SK-N-SH (cell line): ENCODE data around the gene PCDHB3. TPM values are rescaled to one million over a fixed set of nuclear protein-coding genes. Genes with fewer than 3 reads are reported as not detected.

ENCODE experiments used
- CTCF ChIA-PET: fragments of 300-600, 350-600 bp; formaldehyde crosslinking; extraction: SDS; loops from one replicate; lab custom pipeline; 2021; lab: Yijun Ruan, JAX
- POLR2A ChIA-PET: fragments of 350-600 bp; sonication (Branson Sonifier 250); formaldehyde crosslinking; extraction: SDS; loops from one replicate; lab custom pipeline; 2020; ENCODE audit warnings: antibody characterized with exemption, inconsistent platforms; lab: Yijun Ruan, JAX
- DNase-seq: peaks from one replicate; pipeline ENCODE4 v3.0.0; 2012
- H2AFZ ChIP-seq: fragments of 200-600 bp; sonication (generic); 2 replicates; pipeline ENCODE4 v1.8.1; 2016; ENCODE audit warnings: antibody characterized with exemption, mild to moderate bottlenecking, low read depth
- H3F3A ChIP-seq: fragments of 200-600 bp; sonication (generic); replicated peaks from 2 replicates; pipeline ENCODE3; 2016; ENCODE audit warnings: antibody characterized with exemption, mild to moderate bottlenecking; ENCODE audit not compliant: insufficient read depth
- H3K27ac ChIP-seq, 2 experiments: fragments of 200-500 bp in 1 of 2; fragments of 200-600 bp in 1 of 2; sonication (Bioruptor generic) in 1 of 2; sonication (generic), shearing (Covaris generic) in 1 of 2; 2 replicates each; pipeline versions ENCODE4 v1.5.1 to v1.6.1; 2014 to 2016; ENCODE audit warnings: low read depth in 2 of 2, inconsistent platforms in 1 of 2, low read length in 1 of 2, mild to moderate bottlenecking in 1 of 2, mixed read lengths in 1 of 2
- H3K27me3 ChIP-seq: fragments of 200-600 bp; sonication (generic), shearing (Covaris generic); 2 replicates; pipeline ENCODE4 v1.6.1; 2016; ENCODE audit warnings: mixed run types; ENCODE audit not compliant: insufficient read depth
- H3K36me3 ChIP-seq, 2 experiments: fragments of 200-500 bp in 1 of 2; fragments of 200-600 bp in 1 of 2; sonication (Bioruptor generic) in 1 of 2; sonication (generic) in 1 of 2; replicated peaks in 1 of 2; 2 replicates each; pipeline versions ENCODE3 to v1.5.1; 2014 to 2016; ENCODE audit warnings: low read length in 1 of 2, mild to moderate bottlenecking in 1 of 2; ENCODE audit not compliant: insufficient read depth in 2 of 2, control insufficient read depth in 1 of 2
- H3K4me1 ChIP-seq, 2 experiments: fragments of 200-500 bp in 1 of 2; fragments of 200-600 bp in 1 of 2; sonication (Bioruptor generic) in 1 of 2; sonication (generic), shearing (Covaris generic) in 1 of 2; 2 replicates each; pipeline versions ENCODE4 v1.5.1 to v1.6.1; 2014 to 2016; ENCODE audit warnings: low read depth in 1 of 2, low read length in 1 of 2, mixed run types in 1 of 2; ENCODE audit not compliant: insufficient read depth in 2 of 2, control insufficient read depth in 1 of 2
- H3K4me2 ChIP-seq: fragments of 200-600 bp; sonication (generic), shearing (Covaris generic); 2 replicates; pipeline ENCODE4 v1.6.1; 2017; ENCODE audit warnings: mixed run types
- H3K4me3 ChIP-seq, 2 experiments: fragments of 200-500 bp in 1 of 2; fragments of 200-600 bp in 1 of 2; sonication (Bioruptor generic) in 1 of 2; sonication (generic), shearing (Covaris generic) in 1 of 2; 2 replicates each; pipeline versions ENCODE4 v1.5.1 to v1.8.1; 2014 to 2016; ENCODE audit warnings: low read depth in 2 of 2, inconsistent platforms in 1 of 2, low read length in 1 of 2, mild to moderate bottlenecking in 1 of 2, mixed read lengths in 1 of 2, moderate library complexity in 1 of 2
- H3K79me2 ChIP-seq: fragments of 200-600 bp; sonication (generic); 2 replicates; pipeline ENCODE4 v1.8.1; 2017; ENCODE audit warnings: mild to moderate bottlenecking; ENCODE audit not compliant: insufficient read depth
- H3K9ac ChIP-seq: fragments of 200-600 bp; sonication (generic); 2 replicates; pipeline ENCODE4 v1.6.1; 2017; ENCODE audit warnings: mixed run types
- H3K9me2 ChIP-seq: fragments of 200-600 bp; sonication (generic); 2 replicates; pipeline ENCODE4 v1.6.1; 2017; ENCODE audit warnings: mixed run types
- H3K9me3 ChIP-seq: fragments of 200-600 bp; sonication (generic); 2 replicates; pipeline ENCODE4 v1.6.1; 2017; ENCODE audit warnings: mixed run types, mild to moderate bottlenecking, moderate library complexity
- H4K20me1 ChIP-seq: fragments of 200-600 bp; sonication (generic); 2 replicates; pipeline ENCODE4 v1.6.1; 2017; ENCODE audit warnings: mild to moderate bottlenecking, mixed run types; ENCODE audit not compliant: insufficient read depth
- CHD2 ChIP-seq: fragments of 150-350 bp; IDR thresholded peaks from 2 replicates; pipeline ENCODE4 v1.6.1; 2018; ENCODE audit warnings: low read length; ENCODE audit not compliant: partially characterized antibody
- CTCF ChIP-seq: fragments of 200-600 bp; sonication (generic); IDR thresholded peaks from 2 replicates; pipeline ENCODE4 v1.6.1; 2017; ENCODE audit warnings: antibody characterized with exemption, mild to moderate bottlenecking, moderate library complexity
- ELF1 ChIP-seq: IDR thresholded peaks from 2 replicates; pipeline ENCODE4 v1.4.0; 2012
- FOSL2 ChIP-seq: IDR thresholded peaks from 2 replicates; pipeline ENCODE4 v1.4.0; 2012; ENCODE audit warnings: low read depth, mild to moderate bottlenecking, moderate library complexity, borderline replicate concordance
- GATA2 ChIP-seq: sonication (generic); formaldehyde crosslinking; IDR thresholded peaks from 2 replicates; pipeline ENCODE4 v1.5.0; 2020; ENCODE audit warnings: mild to moderate bottlenecking, missing genetic modification reagents
- MXI1 ChIP-seq: IDR thresholded peaks from 2 replicates; pipeline ENCODE4 v1.6.1; 2012; ENCODE audit warnings: mild to moderate bottlenecking, low read depth, low read length, improper control_type of control experiment
- RAD21 ChIP-seq: IDR thresholded peaks from 2 replicates; pipeline ENCODE4 v1.6.1; 2012; ENCODE audit warnings: mild to moderate bottlenecking, low read length
- RCOR1 ChIP-seq: fragments of 150-350 bp; IDR thresholded peaks from 2 replicates; pipeline ENCODE4 v1.6.1; 2017; ENCODE audit warnings: antibody characterized with exemption, low read length
- RFX5 ChIP-seq: IDR thresholded peaks from 2 replicates; pipeline ENCODE4 v1.6.1; 2012; ENCODE audit warnings: mild to moderate bottlenecking, improper control_type of control experiment, low read length
- RXRA ChIP-seq: IDR thresholded peaks from 2 replicates; pipeline ENCODE4 v1.4.0; 2012; ENCODE audit warnings: low read depth, mild to moderate bottlenecking, borderline replicate concordance
- SMC3 ChIP-seq: IDR thresholded peaks from 2 replicates; pipeline ENCODE4 v1.6.1; 2012; ENCODE audit warnings: low read depth, low read length, improper control_type of control experiment
- TAF1 ChIP-seq: IDR thresholded peaks from 2 replicates; pipeline ENCODE4 v1.6.1; 2012; ENCODE audit warnings: low read depth, mild to moderate bottlenecking, low read length, moderate library complexity, borderline replicate concordance
- YY1 ChIP-seq: IDR thresholded peaks from 2 replicates; pipeline ENCODE4 v1.4.0; 2012; ENCODE audit warnings: low read depth, mild to moderate bottlenecking
- ZBTB33 ChIP-seq: IDR thresholded peaks from 2 replicates; pipeline ENCODE4 v1.4.0; 2012; ENCODE audit warnings: low read depth, borderline replicate concordance
- WGBS: methylation state at CpG from one replicate; pipeline ENCODE4 v1.1.6; 2017; ENCODE audit warnings: low lambda C conversion rate; 5-methylcytosine and 5-hydroxymethylcytosine counted together
- polyA plus RNA-seq, 3 experiments: library from polyadenylated mRNA; depleted of rRNA; stranded (reverse); fragments of >200 nt; gene quantifications; 2 replicates each; pipeline ENCODE4 v1.2.3, GENCODE V29; 2012

Gene PCDHB3
- 1.7 and 2.2 TPM in 2 replicates for polyA plus RNA-seq (2012; rRNA removed)
- 1.5 and 2.0 TPM in 2 replicates for polyA plus RNA-seq (2012; cell fraction: cytosol; rRNA removed)
- 1.9 and 2.9 TPM in 2 replicates for polyA plus RNA-seq (2012; cell fraction: nucleus; rRNA removed)

GRCh38 chr5:141100243-141100805 lies at the start of gene PCDHB3:
TSS of gene PCDHB3 (plus strand) at chr5:141100473. CDS start at chr5:141100650, 177 bp downstream.
- H3K27me3 ChIP-seq, result no peaks in the 10 kb centered on the region
- TF ChIP-seq CHD2 (no peak), ELF1 (no peak), TAF1 (no peak), GATA2 (CRISPR knock-in tag) (no peak), SMC3 (peak; percentile 27; the same call in 1 of the 2 replicates), RXRA (no peak), YY1 (no peak), RAD21 (peak; percentile 67), RCOR1 (no peak), FOSL2 (no peak), MXI1 (0 out of 2 replicates have a peak, but pooled peaks have one; percentile 55), CTCF (peak; percentile 66), ZBTB33 (no peak), RFX5 (no peak)
- TF ChIP-seq, all 33 proteins: peak for 4
- H3F3A ChIP-seq, result no peaks in the 10 kb centered on the region
- peak within 1 kb of the TSS; percentile 38; the same call in 1 of the 2 replicates for H3K9ac ChIP-seq
- H3K36me3 ChIP-seq, result no peaks in the 10 kb centered on the region
- no peaks in the 10 kb centered on the region for H3K4me1 ChIP-seq
- H3K4me3 ChIP-seq, result peak within 1 kb of the TSS; percentile 46 to 51
- no peaks in the 10 kb centered on the region for H3K9me3 ChIP-seq
- ChIA-PET POLR2A (interaction anchor here (1.0 kb wide), 1 partner anchor 464 kb away, joined by 3 read pairs; no protein-coding TSS in a partner anchor), CTCF (interaction anchor here (0.6 to 1.7 kb wide), 18 partner anchors 9 to 466 kb away, joined by 3 to 8 read pairs (median 4); partner anchors contain the start of genes PCDHA8 and PCDHB14)
- H3K27ac ChIP-seq, result peak within 1 kb of the TSS in 1 of 2 experiments; percentile 20; a peak in 1 of 4 replicates
- 31% methylated on average over 16 of the region's 19 CpGs for WGBS
- no peaks in the 10 kb centered on the region for H4K20me1 ChIP-seq
- H3K9me2 ChIP-seq, result no peaks in the 10 kb centered on the region
- peak; percentile 79 for DNase-seq
- H3K4me2 ChIP-seq, result peak within 1 kb of the TSS; percentile 70
- no peaks in the 10 kb centered on the region for H3K79me2 ChIP-seq
- peak within 1 kb of the TSS; percentile 71; the same call in 1 of the 2 replicates for H2AFZ ChIP-seq
